NCI-H748 (cell line): Measurements from ENCODE around the gene PPP1CB.
"Not testable (repeated sequence)": the region's sequence is repeated elsewhere in the genome, so short reads cannot be mapped to it uniquely, and the experiment has no call there.

Source experiments
- DNase-seq: peaks from one replicate; lab custom pipeline; 2025; ENCODE audit not compliant: unreplicated experiment; lab: John Stamatoyannopoulos, UW

PPP1CB gene

GRCh38 chr2:28742619-28743018 is 9.0 kb upstream of the PPP1CB start:
- not testable (repeated sequence) for DNase-seq

GRCh38 chr2:28745225-28745624 is 6.4 kb upstream of the PPP1CB start:
- no peak for DNase-seq

GRCh38 chr2:28745876-28746275 is 5.8 kb upstream of the PPP1CB start:
- DNase-seq = no peak

GRCh38 chr2:28746429-28747111 is 5.1 kb upstream of the PPP1CB start:
- no peak for DNase-seq

- DNase-seq = no peak
Measured at GRCh38 chr2:28747714-28748113, 3.9 kb upstream of the PPP1CB start.

- no peak for DNase-seq
Measured at GRCh38 chr2:28748176-28748575, 3.5 kb upstream of the PPP1CB start.

GRCh38 chr2:28748941-28749340 is 2.7 kb upstream of the PPP1CB start:
- no peak for DNase-seq

GRCh38 chr2:28749526-28749925 is 2.1 kb upstream of the PPP1CB start:
- no peak for DNase-seq

- DNase-seq = peak; percentile 27
Measured at GRCh38 chr2:28750316-28751251, 1.0 kb upstream of the PPP1CB start.

- DNase-seq = peak; percentile 39
Measured at GRCh38 chr2:28751956-28752630, 463 bp downstream of the PPP1CB start.

GRCh38 chr2:28752631-28753376 is 1.2 kb downstream of the PPP1CB start:
- peak; percentile 35 for DNase-seq

GRCh38 chr2:28754321-28754720 is 2.7 kb downstream of the PPP1CB start:
- DNase-seq = no peak

- DNase-seq = no peak
Measured at GRCh38 chr2:28755421-28755820, 3.8 kb downstream of the PPP1CB start.

GRCh38 chr2:28758459-28758858 is 6.8 kb downstream of the PPP1CB start:
- DNase-seq = no peak

- no peak for DNase-seq
Measured at GRCh38 chr2:28761420-28761819, 9.8 kb downstream of the PPP1CB start.

GRCh38 chr2:28764909-28765711 is 13.5 kb downstream of the PPP1CB start:
- no peak for DNase-seq

- DNase-seq = no peak
Measured at GRCh38 chr2:28766070-28766469, 14.4 kb downstream of the PPP1CB start.

- no peak for DNase-seq
Measured at GRCh38 chr2:28767337-28767736, 15.7 kb downstream of the PPP1CB start.

GRCh38 chr2:28768422-28768821 is 16.8 kb downstream of the PPP1CB start:
- DNase-seq = no peak

GRCh38 chr2:28768952-28769351 is 17.3 kb downstream of the PPP1CB start:
- DNase-seq = no peak
